ENCODE data around the gene MS4A5. TPM values are rescaled to one million over a fixed set of nuclear protein-coding genes. Genes with fewer than 3 reads are reported as not detected.
A peak's percentile ranks its signal among the peaks of the same experiment; 100 is the strongest.
"Not testable (repeated sequence)": the region's sequence is repeated elsewhere in the genome, so short reads cannot be mapped to it uniquely, and the experiment has no call there.

Gene MS4A5
- total RNA-seq, 1 donor from 2014 or later = not detected

DNA sequence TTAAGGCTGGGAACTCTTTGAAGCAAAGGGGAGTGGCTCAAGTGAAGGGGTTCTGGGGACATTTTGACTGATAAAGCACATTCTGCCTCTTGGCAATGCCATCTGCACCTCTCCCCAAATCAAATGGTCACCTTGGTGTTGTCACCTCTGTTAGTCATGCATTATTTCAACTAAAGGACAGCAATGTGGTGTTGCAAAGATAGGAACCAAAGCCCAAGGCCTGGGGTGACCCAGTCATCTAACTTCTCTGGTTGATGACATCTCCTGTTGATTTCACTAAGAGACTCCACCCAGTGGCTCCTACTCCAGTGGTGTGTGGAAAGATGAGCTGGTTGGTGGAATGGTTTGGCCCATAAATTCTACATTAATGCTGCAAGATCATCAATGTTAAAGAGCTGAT, 18.5 kb downstream of the MS4A5 start:
- peaks cover 70% of the 10 kb centered on the region for H3K4me1 Mint-ChIP-seq
- no peaks in the 10 kb centered on the region for H3K9me3 Mint-ChIP-seq
- DNase-seq (no peak), ATAC-seq (ENCODE audit: low read depth) (no peak)
- H3K27me3 Mint-ChIP-seq = no peaks in the 10 kb centered on the region
- H3K36me3 Mint-ChIP-seq (ENCODE audit: low read depth) = no peaks in the 10 kb centered on the region
- CTCF ChIA-PET = no interaction called here
- TF ChIP-seq, protein P1, sequence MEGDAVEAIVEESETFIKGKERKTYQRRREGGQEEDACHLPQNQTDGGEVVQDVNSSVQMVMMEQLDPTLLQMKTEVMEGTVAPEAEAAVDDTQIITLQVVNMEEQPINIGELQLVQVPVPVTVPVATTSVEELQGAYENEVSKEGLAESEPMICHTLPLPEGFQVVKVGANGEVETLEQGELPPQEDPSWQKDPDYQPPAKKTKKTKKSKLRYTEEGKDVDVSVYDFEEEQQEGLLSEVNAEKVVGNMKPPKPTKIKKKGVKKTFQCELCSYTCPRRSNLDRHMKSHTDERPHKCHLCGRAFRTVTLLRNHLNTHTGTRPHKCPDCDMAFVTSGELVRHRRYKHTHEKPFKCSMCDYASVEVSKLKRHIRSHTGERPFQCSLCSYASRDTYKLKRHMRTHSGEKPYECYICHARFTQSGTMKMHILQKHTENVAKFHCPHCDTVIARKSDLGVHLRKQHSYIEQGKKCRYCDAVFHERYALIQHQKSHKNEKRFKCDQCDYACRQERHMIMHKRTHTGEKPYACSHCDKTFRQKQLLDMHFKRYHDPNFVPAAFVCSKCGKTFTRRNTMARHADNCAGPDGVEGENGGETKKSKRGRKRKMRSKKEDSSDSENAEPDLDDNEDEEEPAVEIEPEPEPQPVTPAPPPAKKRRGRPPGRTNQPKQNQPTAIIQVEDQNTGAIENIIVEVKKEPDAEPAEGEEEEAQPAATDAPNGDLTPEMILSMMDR (IDR thresholded peaks at IDR 0.05) = no peak
- POLR2A ChIA-PET = interaction anchor here (1.2 to 2.9 kb wide), 5 partner anchors 8 to 77 kb away, joined by 4 to 33 read pairs (median 5); partner anchors contain the start of gene MS4A1
- no peak overlapping the region for H3K4me3 Mint-ChIP-seq
- intact Hi-C loops (cut with micrococcal nuclease) = loop anchor here (2.0 kb wide), 1 partner anchor 51 kb away; the partner anchor contains the start of gene MS4A14
- H3K27ac Mint-ChIP-seq = peak overlapping the region; percentile 27

DNA sequence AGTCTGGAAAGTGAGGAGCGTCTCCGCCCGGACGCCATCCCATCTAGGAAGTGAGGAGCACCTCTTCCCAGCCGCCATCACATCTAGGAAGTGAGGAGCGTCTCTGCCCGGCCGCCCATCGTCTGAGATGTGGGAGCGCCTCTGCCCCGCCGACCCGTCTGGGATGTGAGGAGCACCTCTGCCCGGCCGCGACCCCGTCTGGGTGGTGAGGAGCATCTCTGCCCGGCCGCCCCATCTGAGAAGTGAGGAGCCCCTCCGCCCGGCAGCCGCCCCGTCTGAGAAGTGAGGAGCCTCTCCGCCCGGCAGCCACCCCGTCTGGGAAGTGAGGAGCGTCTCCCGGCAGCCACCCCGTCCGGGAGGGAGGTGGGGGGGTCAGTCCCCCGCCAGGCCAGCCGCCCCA, 21.8 kb downstream of the MS4A5 start:
- H3K27ac Mint-ChIP-seq; H3K36me3 Mint-ChIP-seq (ENCODE audit: low read depth); POLR2A ChIA-PET; ATAC-seq (ENCODE audit: low read depth); H3K27me3 Mint-ChIP-seq; H3K9me3 Mint-ChIP-seq; DNase-seq; CTCF ChIA-PET; H3K4me3 Mint-ChIP-seq: not testable (repeated sequence)
- intact Hi-C loops (cut with micrococcal nuclease) = loop anchor here (10.0 kb wide), 1 partner anchor 614 kb away; no protein-coding TSS in a partner anchor
- peaks cover 69% of the 10 kb centered on the region for H3K4me1 Mint-ChIP-seq

- ChIA-PET CTCF (interaction anchor here (6.5 kb wide), 1 partner anchor 89 kb away, joined by 194 read pairs; no protein-coding TSS in a partner anchor), POLR2A (interaction anchor here (0.9 to 9.1 kb wide), 6 partner anchors 8 to 87 kb away, joined by 5 to 800 read pairs (median 168); partner anchors contain the start of genes MS4A14 and MS4A7)
- peaks cover 50% of the 10 kb centered on the region for H3K4me1 Mint-ChIP-seq
- TF ChIP-seq, protein P1 (IDR thresholded peaks at IDR 0.05) = no peak
- no peaks in the 10 kb centered on the region for H3K27me3 Mint-ChIP-seq
- H3K9me3 Mint-ChIP-seq = no peaks in the 10 kb centered on the region
- ATAC-seq (ENCODE audit: low read depth) = no peak
- peaks cover 37% of the 10 kb centered on the region for H3K36me3 Mint-ChIP-seq (ENCODE audit: low read depth)
- no peak for DNase-seq
- peak overlapping the region; percentile 97 for H3K4me3 Mint-ChIP-seq
- H3K27ac Mint-ChIP-seq = peak overlapping the region; percentile 97
- intact Hi-C loops (cut with micrococcal nuclease) = loop anchor here (10.0 kb wide), 1 partner anchor 611 kb away; no protein-coding TSS in a partner anchor
Observed at GRCh38 chr11:60454212-60454611, 24.8 kb downstream of the MS4A5 start.

GRCh38 chr11:60455531-60456042, 26.2 kb downstream of the MS4A5 start, which contains the start of gene MS4A1:
Gene MS4A1 (plus strand): TSS chr11:60455847. CDS start chr11:60462375, 6,528 bp downstream.
- Mint-ChIP-seq H3K27me3 (no peaks in the 10 kb centered on the region), H3K27ac (peak within 1 kb of the TSS; percentile 97), H3K4me3 (peak within 1 kb of the TSS; percentile 97), H3K36me3 (ENCODE audit: low read depth) (peaks cover 49% of the 10 kb centered on the region), H3K4me1 (peaks cover 54% of the 10 kb centered on the region), H3K9me3 (no peaks in the 10 kb centered on the region)
- DNase-seq (peak; percentile 44), ATAC-seq (ENCODE audit: low read depth) (peak; percentile 83)
- CTCF ChIA-PET = interaction anchor here (0.6 to 6.5 kb wide), 10 partner anchors 12 to 179 kb away, joined by 3 to 194 read pairs (median 5); partner anchors contain the start of gene MS4A14
- POLR2A ChIA-PET = interaction anchor here (0.6 to 9.1 kb wide), 28 partner anchors 9 to 1512 kb away, joined by 3 to 800 read pairs (median 10); partner anchors contain the start of genes FTH1, MS4A14 and MS4A7
- intact Hi-C loops (cut with micrococcal nuclease) = loop anchor here (1.0 to 10.0 kb wide), 10 partner anchors 9 to 609 kb away; partner anchors contain the start of genes MS4A14 and MS4A7
- TF ChIP-seq, protein P1 (IDR thresholded peaks at IDR 0.05) = no peak

GRCh38 chr11:60457576-60457975, 28.2 kb downstream of the MS4A5 start:
- Mint-ChIP-seq H3K27ac (peak overlapping the region; percentile 97), H3K4me3 (peak overlapping the region; percentile 97), H3K4me1 (peaks cover 69% of the 10 kb centered on the region), H3K9me3 (no peaks in the 10 kb centered on the region), H3K36me3 (ENCODE audit: low read depth) (peaks cover 66% of the 10 kb centered on the region), H3K27me3 (no peaks in the 10 kb centered on the region)
- ChIA-PET CTCF (interaction anchor here (0.9 to 6.5 kb wide), 15 partner anchors 14 to 192 kb away, joined by 3 to 194 read pairs (median 5); partner anchors contain the start of genes MS4A14 and MS4A7), POLR2A (interaction anchor here (0.9 to 9.1 kb wide), 20 partner anchors 8 to 456 kb away, joined by 3 to 800 read pairs (median 15); partner anchors contain the start of genes MS4A14, MS4A7 and TMEM109)
- intact Hi-C loops (cut with micrococcal nuclease) = loop anchor here (1.0 to 10.0 kb wide), 2 partner anchors 161 to 607 kb away; no protein-coding TSS in a partner anchor
- peak; percentile 36 for DNase-seq
- TF ChIP-seq, protein P1 (IDR thresholded peaks at IDR 0.05) = no peak
- ATAC-seq (ENCODE audit: low read depth) = peak; percentile 30

Data from activated B cell treated with CpG ODN at 0.5 μM for 24 hours (primary cell).